Keratinocyte (primary cell): Measurements from ENCODE around the gene GRM5. TPM values are rescaled to one million over a fixed set of nuclear protein-coding genes. Genes with fewer than 3 reads are reported as not detected.

Source experiments
- DNase-seq: peaks from one replicate; pipeline ENCODE4 v3.0.0-alpha.2; 2011; ENCODE audit warnings: low read depth, missing footprints, low spot score
- FAIRE-seq: peaks from 2 replicates; lab custom pipeline; 2011; peaks lifted over from hg19 to GRCh38; lab: Jason Lieb, UNC
- H2AFZ ChIP-seq: 2 replicates; pipeline ENCODE4 v1.6.0; 2012; ENCODE audit warnings: low read length, control low read depth, inconsistent platforms; ENCODE audit not compliant: control insufficient read depth
- H3K27ac ChIP-seq: 2 replicates; pipeline ENCODE4 v1.5.1; 2011; ENCODE audit warnings: low read length; ENCODE audit not compliant: control insufficient read depth, insufficient read depth
- H3K27me3 ChIP-seq: 3 replicates; pipeline ENCODE4 v1.6.0; 2011; ENCODE audit warnings: low read length; ENCODE audit not compliant: control insufficient read depth, insufficient read depth; ENCODE audit errors: extremely low read depth
- H3K36me3 ChIP-seq, 2 experiments: 2 replicates in 1 of 2; 3 replicates in 1 of 2; pipeline ENCODE4 v1.5.1; 2011; ENCODE audit warnings: low read length in 2 of 2, mild to moderate bottlenecking in 1 of 2; ENCODE audit not compliant: control insufficient read depth in 2 of 2, insufficient read depth in 2 of 2; ENCODE audit errors: extremely low read depth in 1 of 2
- H3K4me1 ChIP-seq: 3 replicates; pipeline ENCODE4 v1.5.1; 2011; ENCODE audit warnings: low read length; ENCODE audit not compliant: control insufficient read depth, insufficient read depth; ENCODE audit errors: extremely low read depth
- H3K4me2 ChIP-seq: 3 replicates; pipeline ENCODE4 v1.6.0; 2011; ENCODE audit warnings: low read depth, low read length; ENCODE audit not compliant: control insufficient read depth, insufficient read depth; ENCODE audit errors: extremely low read depth
- H3K4me3 ChIP-seq, 3 experiments: fragments of 200-600 bp in 1 of 3; sonication (generic) in 1 of 3; 2 replicates in 2 of 3; 3 replicates in 1 of 3; pipeline ENCODE4 v1.5.1; 2011 to 2016; ENCODE audit warnings: low read length in 3 of 3, mild to moderate bottlenecking in 3 of 3, control low read depth in 2 of 3, inconsistent platforms in 1 of 3, low read depth in 1 of 3, mixed read lengths in 1 of 3, mixed run types in 1 of 3, moderate library complexity in 1 of 3; ENCODE audit not compliant: control insufficient read depth in 2 of 3, insufficient read depth in 2 of 3; ENCODE audit errors: extremely low read depth in 1 of 3
- H3K79me2 ChIP-seq: 2 replicates; pipeline ENCODE4 v1.6.0; 2012; ENCODE audit warnings: low read length; ENCODE audit not compliant: control insufficient read depth, insufficient read depth
- H3K9ac ChIP-seq: 3 replicates; pipeline ENCODE4 v1.6.0; 2011; ENCODE audit warnings: low read length; ENCODE audit not compliant: control insufficient read depth, insufficient read depth; ENCODE audit errors: extremely low read depth
- H3K9me1 ChIP-seq: 3 replicates; pipeline ENCODE4 v1.6.0; 2011; ENCODE audit warnings: low read length; ENCODE audit not compliant: control insufficient read depth, insufficient read depth; ENCODE audit errors: extremely low read depth
- H3K9me3 ChIP-seq: 2 replicates; pipeline ENCODE4 v1.5.1; 2012; ENCODE audit warnings: low read depth, low read length; ENCODE audit not compliant: control insufficient read depth
- H4K20me1 ChIP-seq: 3 replicates; pipeline ENCODE4 v1.6.0; 2011; ENCODE audit warnings: low read length; ENCODE audit not compliant: control insufficient read depth, insufficient read depth; ENCODE audit errors: extremely low read depth
- EZH2 ChIP-seq: IDR thresholded peaks from one replicate; pipeline ENCODE4 v1.6.1; 2012; ENCODE audit warnings: inconsistent platforms, mild to moderate bottlenecking, low read length, moderate library complexity
- dilution Hi-C: fragments of 300-500 bp; cut with MboI; formaldehyde crosslinking; loops from one replicate; pipeline ENCODE4 v1.7.0; 2020; ENCODE audit warnings: low sequenced_read_pairs; ENCODE audit not compliant: extremely low pct_ligation_motif_present
- polyA plus RNA-seq, 5 experiments: library from polyadenylated mRNA; depleted of rRNA in 3 of 5; stranded (reverse) in 3 of 5; stranded (forward) in 1 of 5; unstranded in 1 of 5; fragments of >200 nt; gene quantifications; 1 replicate in 1 of 5; 2 replicates in 3 of 5; 3 replicates in 1 of 5; pipeline versions ENCODE4 v1.2.1 to v1.2.3, GENCODE V29; 2011 to 2012; ENCODE audit warnings: missing spikeins in 2 of 5, low read depth in 1 of 5, low replicate concordance in 1 of 5
- TF ChIP-seq, protein P1 (sequence below), 3 experiments: IDR thresholded peaks in 1 of 3; conservative IDR thresholded peaks in 1 of 3; optimal IDR thresholded peaks in 1 of 3; 2 replicates in 2 of 3; 3 replicates in 1 of 3; pipeline versions ENCODE3 to v1.5.1; 2011; ENCODE audit warnings: low read length in 3 of 3, mild to moderate bottlenecking in 3 of 3, moderate library complexity in 2 of 3, control low read depth in 1 of 3, inconsistent platforms in 1 of 3; ENCODE audit not compliant: insufficient read depth in 2 of 3; ENCODE audit errors: extremely low read depth in 1 of 3

Gene GRM5
- polyA plus RNA-seq, 1 donor (not counting 4 experiments of a cell fraction or from before 2014, with no cell fraction given), result not detected

DNA sequence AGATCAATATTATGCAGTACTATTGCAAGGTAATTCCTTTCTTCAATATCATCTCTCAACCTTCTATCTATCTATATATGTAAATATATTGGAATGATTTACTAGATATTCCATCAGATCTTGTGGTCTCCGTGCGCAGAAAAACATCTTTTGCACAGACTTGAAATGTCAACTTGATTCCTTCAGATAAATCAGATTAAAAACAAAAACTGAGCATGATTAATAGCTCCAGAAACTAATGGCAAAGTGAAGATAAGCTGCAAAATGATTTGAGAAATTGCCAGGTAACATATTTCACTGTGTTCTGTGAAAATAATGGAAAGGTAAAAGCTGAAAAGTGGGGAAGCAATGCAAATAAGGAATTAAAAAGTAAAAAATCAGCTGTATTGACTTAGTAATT, 528.2 kb downstream of the GRM5 start:
- no peak for DNase-seq
- H3K4me3 ChIP-seq, result no peak overlapping the region
- TF ChIP-seq EZH2, result no peak
- TF ChIP-seq, protein P1, sequence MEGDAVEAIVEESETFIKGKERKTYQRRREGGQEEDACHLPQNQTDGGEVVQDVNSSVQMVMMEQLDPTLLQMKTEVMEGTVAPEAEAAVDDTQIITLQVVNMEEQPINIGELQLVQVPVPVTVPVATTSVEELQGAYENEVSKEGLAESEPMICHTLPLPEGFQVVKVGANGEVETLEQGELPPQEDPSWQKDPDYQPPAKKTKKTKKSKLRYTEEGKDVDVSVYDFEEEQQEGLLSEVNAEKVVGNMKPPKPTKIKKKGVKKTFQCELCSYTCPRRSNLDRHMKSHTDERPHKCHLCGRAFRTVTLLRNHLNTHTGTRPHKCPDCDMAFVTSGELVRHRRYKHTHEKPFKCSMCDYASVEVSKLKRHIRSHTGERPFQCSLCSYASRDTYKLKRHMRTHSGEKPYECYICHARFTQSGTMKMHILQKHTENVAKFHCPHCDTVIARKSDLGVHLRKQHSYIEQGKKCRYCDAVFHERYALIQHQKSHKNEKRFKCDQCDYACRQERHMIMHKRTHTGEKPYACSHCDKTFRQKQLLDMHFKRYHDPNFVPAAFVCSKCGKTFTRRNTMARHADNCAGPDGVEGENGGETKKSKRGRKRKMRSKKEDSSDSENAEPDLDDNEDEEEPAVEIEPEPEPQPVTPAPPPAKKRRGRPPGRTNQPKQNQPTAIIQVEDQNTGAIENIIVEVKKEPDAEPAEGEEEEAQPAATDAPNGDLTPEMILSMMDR (optimal IDR thresholded peaks at IDR 0.05 in 1 of 3, IDR thresholded peaks at IDR 0.05 in 1 of 3, conservative IDR thresholded peaks at IDR 0.05 in 1 of 3; ENCODE audit: extremely low read depth in 1 of 3, insufficient read depth in 2 of 3, low read length in 3 of 3), result no peak
- H3K9ac ChIP-seq, result no peak overlapping the region
- dilution Hi-C loops, result loop anchor here (25.0 kb wide), 2 partner anchors 200 to 525 kb away; partner anchors contain the start of gene CTSC
- no peaks in the 10 kb centered on the region for H3K79me2 ChIP-seq
- peaks cover 4% of the 10 kb centered on the region for H3K9me3 ChIP-seq
- no peak for FAIRE-seq
- no peak overlapping the region for H3K4me2 ChIP-seq
- no peaks in the 10 kb centered on the region for H3K36me3 ChIP-seq
- no peaks in the 10 kb centered on the region for H3K9me1 ChIP-seq
- H3K27me3 ChIP-seq, result no peaks in the 10 kb centered on the region
- H3K4me1 ChIP-seq, result peaks cover 40% of the 10 kb centered on the region
- H4K20me1 ChIP-seq, result no peaks in the 10 kb centered on the region
- H2AFZ ChIP-seq, result peak overlapping the region; percentile 70
- peak overlapping the region; percentile 81 for H3K27ac ChIP-seq

DNA sequence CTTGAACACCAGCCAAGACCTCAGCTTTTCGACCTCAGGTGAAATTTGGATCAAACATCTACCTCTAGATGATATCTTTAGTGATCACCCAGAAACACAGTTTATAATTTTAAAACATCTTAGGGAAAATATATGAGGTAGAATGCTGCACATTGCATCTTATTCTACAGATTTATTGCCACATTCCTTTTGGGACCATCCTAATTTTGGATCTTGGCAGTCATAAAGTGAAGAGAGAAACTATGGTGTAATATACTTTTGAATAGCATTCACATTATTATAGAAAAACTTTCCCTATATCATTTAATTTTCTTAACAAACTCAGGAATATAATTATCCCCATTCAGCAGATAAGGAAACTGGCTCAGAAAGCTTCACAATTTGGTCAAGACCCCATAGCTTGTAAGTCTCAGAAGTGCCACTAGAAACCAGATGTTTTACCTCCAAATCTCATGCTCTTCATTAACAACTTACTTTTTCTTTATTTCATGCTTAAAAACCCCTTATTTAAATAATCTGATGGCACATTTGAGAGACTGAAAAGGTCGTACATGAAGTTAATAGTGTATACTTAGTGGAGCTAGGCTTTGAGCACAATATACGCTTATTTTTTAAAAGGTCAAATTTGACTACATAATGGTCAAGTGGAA, 529.0 kb downstream of the GRM5 start:
- Histone ChIP-seq H2AFZ (peak overlapping the region; percentile 31), H4K20me1 (no peaks in the 10 kb centered on the region), H3K36me3 (no peaks in the 10 kb centered on the region), H3K9me3 (peaks cover 4% of the 10 kb centered on the region), H3K4me3 (no peak overlapping the region), H3K27ac (peak overlapping the region; percentile 81), H3K79me2 (no peaks in the 10 kb centered on the region), H3K4me1 (peaks cover 40% of the 10 kb centered on the region), H3K9ac (no peak overlapping the region), H3K4me2 (peak overlapping the region; percentile 52), H3K27me3 (no peaks in the 10 kb centered on the region), H3K9me1 (no peaks in the 10 kb centered on the region)
- FAIRE-seq, result no peak
- no peak for DNase-seq
- TF ChIP-seq, protein P1 (optimal IDR thresholded peaks at IDR 0.05 in 1 of 3, IDR thresholded peaks at IDR 0.05 in 1 of 3, conservative IDR thresholded peaks at IDR 0.05 in 1 of 3; ENCODE audit: extremely low read depth in 1 of 3, insufficient read depth in 2 of 3, low read length in 3 of 3), result no peak
- TF ChIP-seq EZH2, result no peak
- dilution Hi-C loops, result loop anchor here (25.0 kb wide), 2 partner anchors 199 to 524 kb away; partner anchors contain the start of gene CTSC
